GM19372 (cell line): ENCODE data around the gene OPN3.

Experiments
- ATAC-seq: cut with Tn5 transposase; IDR thresholded peaks from one replicate; pipeline ENCODE4 v1.9.1; 2021; ENCODE audit warnings: mild to moderate bottlenecking, low read depth, moderate library complexity; ENCODE audit not compliant: unreplicated experiment

OPN3 gene

DNA sequence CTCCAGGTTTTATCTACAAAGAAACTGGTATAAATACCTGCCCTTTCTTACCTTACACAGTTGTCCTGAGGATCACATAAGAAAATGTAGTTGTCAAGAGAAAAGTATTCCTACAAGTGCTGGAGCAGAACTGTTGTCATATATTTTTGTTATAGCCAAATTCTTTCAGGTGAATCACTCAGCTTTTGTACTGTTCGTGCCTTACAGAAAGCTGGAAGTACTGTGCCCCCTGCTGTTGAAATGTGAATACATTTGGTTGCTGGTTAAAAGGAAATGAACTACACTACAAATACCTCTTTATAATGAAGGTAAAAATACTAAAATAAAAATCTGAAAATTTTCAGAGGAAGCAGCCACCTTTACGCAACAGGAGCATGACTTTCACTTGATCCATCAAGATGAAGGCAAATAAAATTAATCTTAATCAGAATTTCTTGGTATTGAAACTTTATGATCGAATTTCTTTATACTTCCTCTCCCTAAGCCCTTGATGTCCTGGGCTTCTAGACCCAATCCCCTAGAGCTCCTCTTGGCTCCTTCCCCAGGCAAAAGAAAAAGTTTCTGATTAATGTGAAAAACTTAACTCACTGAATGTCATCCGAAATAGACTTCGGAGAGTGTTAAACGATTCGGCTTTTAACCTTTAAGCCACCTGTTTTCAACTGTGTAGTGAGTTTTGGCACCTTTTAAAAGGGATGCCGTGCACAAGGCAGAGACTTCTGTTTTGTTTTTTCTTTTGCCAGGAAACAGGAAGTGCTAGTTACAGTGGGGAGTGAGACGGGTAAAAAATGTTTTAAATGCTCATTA lies 12.5 kb downstream of the OPN3 start:
- peak; percentile 87 for ATAC-seq

DNA sequence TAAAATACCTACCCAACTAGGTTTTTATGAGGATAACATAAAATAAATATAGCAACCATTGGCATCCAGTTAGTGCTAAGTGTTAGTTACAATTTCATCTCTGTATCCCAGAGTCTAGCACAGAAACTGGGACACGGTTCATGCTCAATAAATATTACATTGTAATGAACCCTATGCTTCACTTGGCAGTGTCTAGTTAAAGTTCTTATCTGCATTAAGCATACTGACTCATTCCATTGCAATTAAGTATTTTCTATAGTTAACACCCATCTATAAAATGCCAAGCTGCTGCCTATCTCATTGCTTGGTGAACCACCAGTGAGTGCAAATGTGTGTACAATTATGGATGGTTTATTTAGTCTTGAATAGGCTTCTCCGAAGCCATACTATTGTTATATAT lies 15.2 kb downstream of the OPN3 start:
- ATAC-seq = no peak

DNA sequence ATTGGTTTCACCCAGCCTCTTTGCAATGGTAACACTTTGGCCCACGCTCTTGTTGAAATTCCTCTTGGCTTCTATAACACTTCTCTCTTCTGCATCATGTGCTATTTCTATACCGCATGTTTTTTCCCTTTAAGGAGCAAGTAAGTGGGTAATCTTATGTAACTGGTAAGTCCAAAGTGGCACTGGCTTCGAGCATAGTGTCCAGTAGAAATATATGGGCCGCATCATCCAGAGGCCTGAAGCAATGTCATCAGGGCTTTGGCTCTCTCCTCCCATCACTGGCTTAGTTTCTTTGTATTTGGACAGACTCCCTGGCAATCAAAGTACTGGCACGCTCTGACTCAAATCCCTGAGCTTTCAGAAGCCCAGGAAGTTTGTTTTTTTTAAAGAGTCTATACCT lies 17.5 kb downstream of the OPN3 start:
- ATAC-seq = no peak

DNA sequence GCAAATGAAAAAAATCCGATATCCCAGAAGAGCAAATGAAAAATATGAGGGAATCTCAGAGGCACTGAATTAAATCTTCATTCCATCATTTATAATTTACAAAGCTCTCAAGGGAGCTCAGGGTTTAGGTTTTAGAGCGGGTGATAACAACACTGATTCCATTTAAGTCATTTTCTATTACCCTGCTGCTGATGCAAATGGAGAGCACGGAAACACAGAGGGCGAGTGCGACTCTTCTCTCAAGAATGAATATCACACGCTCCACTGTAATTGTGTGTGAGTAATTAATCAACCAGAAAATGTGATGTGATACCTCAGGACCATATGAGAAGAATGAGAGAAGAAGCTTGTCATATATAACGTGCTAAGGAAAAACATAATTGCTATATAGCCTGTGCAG lies 22.7 kb downstream of the OPN3 start:
- ATAC-seq = no peak

DNA sequence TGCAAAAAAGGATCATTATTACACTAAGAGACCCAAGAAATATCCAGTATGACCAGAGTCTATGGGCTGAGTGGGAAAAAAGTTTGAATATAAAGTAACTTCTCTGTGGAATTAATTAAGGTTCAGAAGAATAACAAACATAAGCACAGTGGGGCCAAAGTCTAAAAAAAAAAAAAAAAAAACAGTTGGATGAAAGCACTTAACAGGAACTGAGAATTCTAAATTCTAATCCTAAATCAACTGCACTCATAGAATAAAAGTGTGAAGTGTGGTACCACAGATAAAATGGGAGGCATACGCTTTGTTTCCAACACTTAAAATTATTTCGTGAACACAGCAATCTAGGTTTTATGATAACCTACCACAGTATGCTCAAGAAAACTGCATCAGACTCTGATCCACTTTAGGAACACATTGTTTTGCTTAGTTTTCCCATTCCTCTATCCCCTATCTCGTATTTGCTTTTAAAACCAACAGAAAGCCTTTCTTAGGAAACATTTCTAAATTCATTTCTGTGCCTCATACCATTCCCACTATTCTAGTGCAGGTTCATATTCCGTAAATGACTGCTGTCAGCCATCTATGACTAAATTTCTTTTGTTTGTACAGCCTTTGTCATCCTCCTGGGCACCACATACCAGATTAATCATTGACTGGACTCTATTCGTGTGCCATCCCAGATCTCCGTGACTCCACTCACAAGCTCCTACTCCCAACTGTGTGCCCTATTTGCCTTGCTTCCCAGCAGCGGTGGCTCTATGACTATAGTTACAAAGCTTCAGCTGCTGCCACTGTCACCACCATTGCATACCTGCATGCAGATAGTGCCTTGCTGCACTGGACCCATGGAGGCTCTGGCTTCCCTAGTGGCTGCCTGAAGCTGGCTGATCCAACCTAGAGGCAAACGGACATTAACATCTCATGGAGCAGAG lies 24.9 kb downstream of the OPN3 start:
- ATAC-seq = no peak

DNA sequence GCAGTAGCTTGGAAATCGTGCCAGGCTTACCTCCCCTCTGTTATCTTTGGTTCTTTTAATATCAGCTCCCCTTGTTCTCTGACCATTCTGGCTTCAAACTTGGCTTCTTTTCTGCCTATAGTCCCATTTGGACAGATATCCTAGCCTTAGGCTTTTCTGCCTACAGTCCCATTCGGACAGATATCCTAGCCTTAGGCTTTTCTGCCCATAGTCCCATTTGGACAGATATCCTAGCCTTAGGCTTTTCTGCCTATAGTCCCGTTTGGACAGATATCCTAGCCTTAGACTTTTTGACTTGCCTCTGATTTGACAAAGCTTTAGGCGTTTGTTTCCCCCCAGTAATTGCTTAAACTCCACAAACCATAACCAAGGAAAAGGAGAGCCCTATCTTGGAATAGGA lies 25.6 kb downstream of the OPN3 start:
- ATAC-seq = no peak

DNA sequence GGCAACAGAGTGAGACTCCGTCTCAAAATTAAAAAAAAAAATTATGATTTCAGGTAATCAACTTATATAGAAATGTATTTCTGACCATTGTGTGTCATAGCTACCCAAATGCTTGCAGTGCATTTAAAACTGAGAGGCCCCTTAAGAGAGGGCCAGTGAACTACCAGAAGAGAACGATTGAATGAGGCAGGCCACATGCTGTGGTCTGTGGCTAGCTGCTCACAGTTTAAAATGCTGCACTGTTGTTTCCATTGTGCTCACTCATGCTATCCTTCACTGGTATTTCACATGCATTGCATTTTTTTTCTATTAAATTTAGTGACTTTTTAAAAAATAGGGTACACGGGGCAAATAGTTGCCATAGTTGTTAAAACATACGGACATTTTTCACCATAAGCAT lies 26.0 kb downstream of the OPN3 start:
- ATAC-seq = no peak

DNA sequence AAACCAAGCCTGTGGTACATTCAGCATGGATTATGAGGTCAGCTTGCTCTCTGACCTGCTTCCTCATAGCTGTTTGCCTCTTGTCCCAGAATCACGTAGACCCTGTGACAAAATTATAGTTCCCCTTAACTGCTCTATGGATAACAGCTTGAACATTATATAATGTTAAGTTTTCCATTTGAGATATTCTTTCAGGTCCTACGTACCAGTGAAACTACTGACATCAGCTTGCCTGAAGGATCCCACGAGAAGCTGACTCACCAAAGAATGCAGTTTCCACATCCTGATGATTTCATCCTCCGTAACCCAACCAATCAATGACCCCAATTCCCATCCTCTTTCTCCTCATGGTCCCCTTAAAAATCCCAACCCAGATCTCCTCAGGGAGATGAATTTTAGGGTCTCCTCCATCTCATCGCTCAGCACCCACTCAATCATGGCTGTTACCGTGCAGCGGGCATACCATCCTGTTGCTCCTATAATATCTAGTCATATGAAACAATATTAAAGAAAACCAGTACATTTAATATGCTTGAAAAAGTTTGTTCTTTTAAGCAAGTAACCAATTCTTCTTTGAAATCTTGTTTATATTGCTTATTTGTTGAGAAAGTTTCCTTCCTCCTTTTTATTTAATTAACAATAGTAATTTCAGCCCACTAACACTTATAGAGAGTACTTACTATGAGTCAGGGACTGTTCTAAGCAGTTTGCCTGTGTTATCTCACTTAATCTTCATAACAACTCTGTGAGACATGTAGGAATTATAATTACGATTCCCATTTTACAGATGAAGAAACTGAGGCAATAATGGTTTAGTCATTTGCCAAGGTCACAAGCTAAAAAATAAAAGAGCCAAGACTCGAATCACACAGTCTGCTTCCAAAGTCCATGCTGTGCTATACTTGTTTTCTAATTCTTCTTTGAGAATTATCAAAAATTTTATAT lies 27.4 kb downstream of the OPN3 start:
- no peak for ATAC-seq

DNA sequence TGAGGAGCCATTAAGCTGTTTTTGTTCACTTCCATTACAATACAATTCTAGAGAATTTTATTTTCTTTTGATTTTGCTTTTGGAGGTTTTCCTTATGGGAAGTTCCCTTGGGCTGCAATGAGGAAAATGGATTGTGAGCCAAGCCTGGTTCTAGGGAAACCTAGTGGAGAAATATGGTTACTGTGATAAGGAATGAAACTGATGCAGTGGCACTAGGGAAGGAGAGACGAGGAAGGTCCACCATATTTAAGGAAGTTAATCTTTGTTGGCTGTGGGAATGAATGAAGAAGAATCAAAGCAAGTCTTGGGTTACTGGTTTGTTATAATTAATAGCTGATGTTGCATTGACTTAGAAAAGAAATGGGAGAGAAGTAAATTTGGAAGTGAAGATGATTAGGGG lies 28.4 kb downstream of the OPN3 start:
- no peak for ATAC-seq

DNA sequence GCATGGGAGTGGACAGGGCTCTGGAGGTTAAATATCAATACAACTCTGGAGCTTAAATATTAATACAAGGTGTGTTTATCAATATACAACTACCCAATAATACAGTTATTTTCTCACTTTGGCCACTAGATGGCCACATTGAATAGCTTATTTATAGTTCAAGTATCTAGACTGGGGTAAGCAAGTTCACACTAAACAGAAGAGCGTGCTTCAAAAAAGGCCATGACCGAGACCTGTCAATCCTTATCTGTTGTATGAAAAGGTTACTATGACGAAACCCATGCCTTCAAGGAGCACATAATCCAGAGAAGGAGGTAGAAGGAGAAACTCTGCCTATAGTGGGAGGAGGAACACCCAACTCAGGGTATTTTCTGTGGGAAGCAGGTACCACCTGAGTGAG lies 29.1 kb downstream of the OPN3 start:
- ATAC-seq = peak; percentile 91

DNA sequence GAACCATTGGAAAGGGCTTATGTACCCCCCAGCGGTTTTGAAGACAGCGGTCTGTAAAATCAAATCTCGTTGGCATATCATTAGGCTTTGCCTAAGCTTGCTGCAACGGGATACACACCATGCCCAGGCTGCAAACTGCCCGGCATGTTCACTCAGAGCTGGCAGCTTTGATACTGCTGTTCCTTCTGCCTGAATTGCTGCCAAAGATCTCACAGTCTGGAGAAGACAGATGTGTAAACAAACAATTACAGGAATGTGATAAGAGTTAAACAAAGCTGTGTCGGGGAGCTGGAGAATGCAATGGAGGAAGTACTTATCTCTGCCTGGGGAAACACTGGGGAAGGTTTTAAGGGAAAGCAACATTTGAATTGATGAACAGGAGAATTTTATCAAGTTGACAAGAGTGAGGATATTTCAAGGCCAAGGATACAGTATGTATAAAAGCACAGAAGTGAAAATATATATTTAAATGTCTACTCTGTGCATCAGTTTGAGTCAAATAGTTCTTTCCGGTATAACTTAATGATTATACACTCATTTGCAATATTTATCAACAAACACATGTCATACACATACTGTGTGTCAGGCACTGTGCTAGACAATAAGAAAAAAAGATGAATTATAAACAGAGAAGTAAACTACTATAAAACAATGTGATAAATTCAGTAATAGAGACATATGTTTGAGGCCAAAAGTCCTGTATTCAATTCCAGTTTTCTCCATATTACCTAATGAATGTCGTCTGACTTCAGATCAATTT lies 29.9 kb downstream of the OPN3 start:
- ATAC-seq = no peak

DNA sequence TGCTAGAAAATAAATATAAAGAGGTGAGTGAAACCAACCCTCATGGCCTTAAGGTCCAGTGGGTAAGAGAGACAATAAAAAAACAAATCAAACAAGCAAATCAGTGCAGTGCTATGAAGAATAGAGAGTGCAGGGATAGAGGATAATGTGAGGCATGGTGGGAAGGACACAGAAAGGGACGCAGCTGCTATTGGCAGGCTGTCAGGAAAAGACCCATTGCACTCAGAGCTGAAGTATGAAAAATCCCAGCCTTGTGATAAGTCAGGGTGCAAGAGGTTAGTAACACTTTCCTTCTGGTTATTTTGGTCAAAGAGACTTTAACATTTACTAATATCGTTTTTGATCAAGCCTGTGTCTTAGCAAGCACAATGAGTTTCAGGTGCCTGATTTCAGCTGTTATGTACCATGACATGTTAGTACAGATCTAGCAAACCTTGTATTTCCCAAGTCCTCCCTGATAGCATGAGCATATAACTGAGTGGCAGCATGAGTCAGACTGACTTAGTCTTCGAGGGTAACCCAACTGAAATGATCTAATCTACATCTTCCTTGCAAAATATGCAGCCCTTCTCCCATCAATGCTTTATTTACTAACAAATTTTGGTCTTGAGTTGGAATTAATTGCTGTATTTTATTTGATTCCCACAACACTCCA lies 31.7 kb downstream of the OPN3 start:
- ATAC-seq = no peak

DNA sequence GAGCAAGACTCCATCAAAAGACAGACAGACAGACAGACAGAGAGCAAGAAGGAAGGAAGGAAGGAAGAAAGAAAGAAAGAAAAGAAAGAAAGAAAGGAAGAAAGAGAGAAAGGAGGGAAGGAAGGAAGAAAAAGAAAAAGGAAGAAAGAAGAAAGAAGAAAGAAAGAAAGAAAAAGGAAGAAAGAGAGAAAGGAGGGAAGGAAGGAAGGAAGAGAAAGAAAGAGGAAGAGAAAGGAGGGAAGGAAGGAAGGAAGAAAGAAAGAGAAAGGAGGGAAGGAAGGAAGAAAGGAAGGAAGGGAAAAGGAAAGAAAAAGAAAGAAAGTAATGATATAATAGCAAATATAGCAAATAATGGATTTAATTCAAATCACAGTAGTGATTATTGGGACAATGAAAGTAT lies 32.7 kb downstream of the OPN3 start:
- no peak for ATAC-seq

DNA sequence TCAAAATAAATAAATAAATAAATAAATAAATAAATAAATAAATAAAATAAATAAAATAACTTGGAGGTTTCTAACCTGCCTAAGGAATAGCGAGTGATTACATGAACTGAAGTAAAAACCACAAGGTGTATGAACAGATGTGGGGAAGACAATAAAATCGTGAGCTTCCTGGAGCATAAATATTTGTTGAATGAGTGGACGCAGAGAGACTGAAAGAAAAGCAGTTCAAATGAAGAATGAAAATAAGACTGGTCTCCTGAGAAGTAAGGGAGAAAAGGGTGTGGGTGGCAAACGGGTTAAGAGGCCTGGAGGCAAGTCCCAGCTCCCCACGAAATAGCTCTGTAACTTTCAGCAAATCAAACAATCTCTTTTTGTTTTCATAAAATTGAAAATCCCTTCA lies 33.6 kb downstream of the OPN3 start:
- ATAC-seq = no peak

DNA sequence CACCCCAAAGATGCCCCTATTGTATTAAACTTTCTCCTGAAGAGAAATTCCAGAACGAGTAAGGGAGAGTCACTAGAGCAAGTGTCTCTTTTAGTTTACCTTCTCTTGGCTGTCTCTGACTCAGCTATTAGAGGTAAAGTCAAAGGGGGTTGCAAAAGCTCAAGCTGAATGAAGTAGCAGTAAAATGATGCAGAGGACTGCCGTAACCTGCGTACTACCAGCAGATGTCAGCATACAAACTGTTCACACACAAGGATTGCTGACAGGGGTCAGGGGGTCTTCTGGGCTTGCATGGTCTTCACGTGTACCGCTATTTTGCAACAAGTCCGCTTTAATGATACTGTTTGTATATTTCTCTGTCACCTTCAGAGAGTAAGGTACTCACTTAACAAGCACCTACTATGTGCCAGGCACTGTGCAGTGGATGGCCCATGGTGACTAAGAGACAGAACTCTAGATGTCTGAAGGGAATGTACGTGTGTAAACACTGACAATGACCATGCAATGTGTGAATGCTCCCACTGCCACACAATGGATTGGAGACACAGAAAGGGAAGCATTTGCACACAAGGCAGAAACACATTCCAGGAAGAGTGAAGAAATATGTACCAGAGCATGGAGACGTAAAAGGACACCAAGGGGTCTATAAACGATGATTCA lies 34.9 kb downstream of the OPN3 start:
- ATAC-seq = no peak

DNA sequence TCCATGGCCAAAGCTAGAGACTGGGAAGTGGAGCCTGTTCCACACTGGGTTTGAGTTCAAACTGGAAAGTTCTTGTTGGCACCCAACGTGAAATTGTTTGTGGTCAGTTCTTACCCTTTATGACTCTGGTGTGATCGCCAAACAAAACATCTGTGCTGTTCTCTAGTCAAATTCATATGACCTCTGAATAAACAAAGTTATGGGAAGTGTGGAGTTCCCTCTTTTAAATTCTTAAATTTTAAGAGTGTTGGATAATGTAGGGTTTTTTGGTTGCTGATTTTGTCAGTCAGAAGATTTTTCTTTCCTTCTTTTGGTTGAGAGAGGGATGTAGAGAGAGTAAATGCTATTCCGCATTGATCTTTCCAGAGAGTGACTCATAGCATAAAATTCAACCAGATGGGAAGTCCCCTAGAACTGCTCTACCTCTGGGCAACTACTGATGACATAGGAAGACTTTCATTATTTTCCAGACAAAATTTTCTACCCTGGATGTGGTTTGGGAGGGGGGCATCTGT lies 36.4 kb downstream of the OPN3 start:
- no peak for ATAC-seq

DNA sequence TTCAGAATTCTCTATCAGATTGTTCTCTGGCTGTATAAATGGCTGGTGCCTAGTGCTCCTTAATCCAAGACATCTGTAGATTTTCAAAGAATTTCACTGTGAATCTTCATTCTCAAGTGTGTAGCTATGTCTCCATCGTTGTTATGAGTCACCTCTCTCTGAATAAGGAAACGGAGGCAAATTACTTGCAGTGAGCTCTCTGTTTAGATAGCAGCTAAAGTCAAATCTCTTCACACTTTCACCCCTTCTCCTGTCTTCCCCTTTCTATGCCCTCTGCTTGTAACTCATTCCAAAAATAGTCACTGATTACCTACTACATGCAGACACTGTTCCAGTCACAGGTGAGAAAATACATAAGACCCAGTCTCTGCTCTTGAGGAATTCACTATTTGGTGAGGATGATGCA lies 39.7 kb downstream of the OPN3 start:
- ATAC-seq = peak; percentile 74

DNA sequence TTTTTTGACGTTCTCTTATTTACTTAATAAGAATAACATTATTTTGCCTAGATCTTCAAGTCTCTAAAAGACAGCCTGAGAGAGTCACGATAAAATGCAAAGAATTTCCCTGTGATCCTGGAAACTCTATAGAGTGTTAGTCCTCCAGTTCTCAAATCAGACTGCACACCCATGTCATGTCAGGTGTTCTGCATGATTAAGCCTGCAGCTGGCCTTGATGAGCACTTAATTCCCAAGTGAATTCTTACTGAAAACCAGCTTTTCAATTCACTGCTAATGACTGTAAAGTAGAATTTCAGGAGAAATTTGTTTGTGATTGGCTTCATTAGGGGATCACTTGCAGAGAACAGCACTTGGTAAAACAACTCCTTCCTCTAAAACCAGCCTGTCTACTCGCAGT lies 41.9 kb downstream of the OPN3 start:
- no peak for ATAC-seq

DNA sequence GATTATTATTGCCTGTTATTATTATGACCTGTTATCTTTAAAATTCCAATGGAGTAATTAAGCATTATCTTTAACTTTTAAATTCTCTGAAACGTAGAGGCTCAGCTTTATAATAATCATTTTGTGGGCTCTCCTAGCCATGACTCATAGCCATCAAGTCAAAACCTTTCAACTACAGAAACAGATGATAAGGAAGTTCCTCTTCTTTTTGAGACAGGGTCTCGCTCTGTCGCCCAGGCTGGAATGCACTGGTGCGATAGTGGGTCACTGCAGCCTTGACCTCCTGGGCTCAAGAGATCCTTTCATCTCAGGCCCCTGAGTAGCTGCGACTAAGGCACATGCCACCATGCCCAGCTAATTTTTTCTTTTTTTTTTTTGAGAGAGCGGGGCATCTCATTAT lies 43.5 kb downstream of the OPN3 start:
- no peak for ATAC-seq
